Adipose tissue (tissue), 3 donors: ENCODE results near the gene KCNMA1. TPM values are rescaled to one million over a fixed set of nuclear protein-coding genes. Genes with fewer than 3 reads are reported as not detected.

Experiments used
- H3K27ac ChIP-seq: one replicate; pipeline ENCODE4 v1.5.1; 2013; ENCODE audit warnings: low read depth, low read length
- WGBS, 3 donors: extraction: QIAGEN DNeasy Blood & Tissue Kit; methylation state at CpG; one replicate each; pipeline ENCODE4 v1.1.7; 2013; 5-methylcytosine and 5-hydroxymethylcytosine counted together
- polyA plus RNA-seq, 3 donors: library from polyadenylated mRNA; stranded (reverse); fragments of 200-250 nt; gene quantifications; one replicate each; pipeline ENCODE4 v1.2.3, GENCODE V29; 2013
- donor health status: healthy with polysubstance abuse.
- donor health status: Bipolar disorder and iron deficiency.
- donor health status: healthy.

The KCNMA1 gene
- polyA plus RNA-seq, 3 donors: 2.5 to 5.1 (median 3.8) TPM

GRCh38 chr10:77036276-77036675, 601.3 kb downstream of the KCNMA1 start:
- no peak overlapping the region for H3K27ac ChIP-seq
- 89 to 98% (median 92%) methylated on average over 4 of the region's 4 CpGs for WGBS, 3 donors

GRCh38 chr10:77034795-77035194, 602.8 kb downstream of the KCNMA1 start:
- no peak overlapping the region for H3K27ac ChIP-seq
- 77 to 91% (median 78%) methylated on average over 4 of the region's 4 CpGs for WGBS, 3 donors

GRCh38 chr10:77034240-77034639, 603.4 kb downstream of the KCNMA1 start:
- WGBS, 3 donors: 63 to 83% (median 68%) methylated on average over 4 of the region's 4 CpGs
- H3K27ac ChIP-seq: no peak overlapping the region

GRCh38 chr10:77032188-77032570, 605.4 kb downstream of the KCNMA1 start:
- H3K27ac ChIP-seq: no peak overlapping the region
- 33 to 72% (median 41%) methylated on average over 1 of the region's 1 CpG for WGBS, 3 donors

GRCh38 chr10:77031531-77032187, 605.9 kb downstream of the KCNMA1 start:
- no peak overlapping the region for H3K27ac ChIP-seq
- 31 to 63% (median 40%) methylated on average over 1 of the region's 1 CpG for WGBS, 3 donors

GRCh38 chr10:77030974-77031373, 606.6 kb downstream of the KCNMA1 start:
- WGBS, 3 donors: 38 to 59% (median 47%) methylated on average over 2 of the region's 2 CpGs
- H3K27ac ChIP-seq: no peak overlapping the region

- no peak overlapping the region for H3K27ac ChIP-seq
- 76 to 94% (median 79%) methylated on average over 4 of the region's 4 CpGs for WGBS, 3 donors
Measured at GRCh38 chr10:77029777-77030717, 607.6 kb downstream of the KCNMA1 start.

GRCh38 chr10:77028042-77028441, 609.6 kb downstream of the KCNMA1 start:
- no peak overlapping the region for H3K27ac ChIP-seq
- WGBS, 3 donors: 83 to 90% (median 84%) methylated on average over 6 of the region's 6 CpGs

GRCh38 chr10:77027576-77027975, 610.0 kb downstream of the KCNMA1 start:
- 50 to 89% (median 66%) methylated on average over 9 of the region's 9 CpGs for WGBS, 3 donors
- H3K27ac ChIP-seq: no peak overlapping the region

- H3K27ac ChIP-seq: no peak overlapping the region
- WGBS, 3 donors: 82 to 91% (median 87%) methylated on average over 2 of the region's 2 CpGs
Measured at GRCh38 chr10:77027141-77027540, 610.5 kb downstream of the KCNMA1 start.

GRCh38 chr10:77026148-77026547, 611.5 kb downstream of the KCNMA1 start:
- H3K27ac ChIP-seq: no peak overlapping the region
- 94% methylated on average over 5 of the region's 5 CpGs for WGBS, 3 donors

- H3K27ac ChIP-seq: no peak overlapping the region
Measured at GRCh38 chr10:77024461-77024860, 613.1 kb downstream of the KCNMA1 start.

GRCh38 chr10:77023396-77023795, 614.2 kb downstream of the KCNMA1 start:
- 88 to 95% (median 93%) methylated on average over 2 of the region's 2 CpGs for WGBS, 3 donors
- H3K27ac ChIP-seq: no peak overlapping the region

- no peak overlapping the region for H3K27ac ChIP-seq
- WGBS, 3 donors: 63 to 88% (median 87%) methylated on average over 4 of the region's 4 CpGs
Measured at GRCh38 chr10:77022671-77023070, 614.9 kb downstream of the KCNMA1 start.

- 53 to 68% (median 67%) methylated on average over 4 of the region's 4 CpGs for WGBS, 3 donors
- H3K27ac ChIP-seq: no peak overlapping the region
Measured at GRCh38 chr10:77021966-77022490, 615.6 kb downstream of the KCNMA1 start.

GRCh38 chr10:77020426-77021040, 617.1 kb downstream of the KCNMA1 start:
- no peak overlapping the region for H3K27ac ChIP-seq
- 83 to 86% (median 85%) methylated on average over 4 of the region's 4 CpGs for WGBS, 3 donors

GRCh38 chr10:77016855-77017254, 620.8 kb downstream of the KCNMA1 start:
- H3K27ac ChIP-seq: no peak overlapping the region
- WGBS, 3 donors: 81 to 84% (median 83%) methylated on average over 4 of the region's 4 CpGs

GRCh38 chr10:77016278-77016815, 621.3 kb downstream of the KCNMA1 start:
- no peak overlapping the region for H3K27ac ChIP-seq
- 83 to 89% (median 84%) methylated on average over 7 of the region's 7 CpGs for WGBS, 3 donors

- WGBS, 3 donors: 95 to 100% (median 98%) methylated on average over 1 of the region's 1 CpG
- no peak overlapping the region for H3K27ac ChIP-seq
Measured at GRCh38 chr10:77015360-77015759, 622.2 kb downstream of the KCNMA1 start.
